Upper lobe of left lung (tissue), 6 donors: Measurements from ENCODE around the gene TMEM222. TPM values are rescaled to one million over a fixed set of nuclear protein-coding genes. Genes with fewer than 3 reads are reported as not detected.

Source experiments
- ATAC-seq, 2 donors: fragments of 200-7000 bp; cut with Tn5 transposase; one replicate each; pipeline ENCODE4 v1.9.1; 2022; ENCODE audit warnings: mild to moderate bottlenecking in 2 of 2, moderate library complexity in 2 of 2; ENCODE audit not compliant: low FRiP score in 2 of 2
- DNase-seq, 2 donors: peaks; one replicate each; pipeline ENCODE4 v3.0.0-alpha.2; 2019 to 2020
- H3K27ac ChIP-seq, 4 donors: fragments of 200-600 bp; sonication (generic); one replicate each; pipeline ENCODE4 v1.5.1; 2016 to 2019
- H3K27me3 ChIP-seq, 4 donors: fragments of 200-600 bp; sonication (generic); one replicate each; pipeline ENCODE4 v1.5.1; 2017 to 2019
- H3K36me3 ChIP-seq, 4 donors: fragments of 200-600 bp; sonication (generic); one replicate each; pipeline ENCODE4 v1.5.1; 2016 to 2019
- H3K4me1 ChIP-seq, 4 donors: fragments of 200-600 bp; sonication (generic); one replicate each; pipeline ENCODE4 v1.5.1; 2018 to 2019
- H3K4me3 ChIP-seq, 4 donors: fragments of 200-600 bp; sonication (generic); one replicate each; pipeline ENCODE4 v1.5.1; 2017 to 2019; ENCODE audit warnings: mild to moderate bottlenecking in 2 of 4, moderate library complexity in 1 of 4
- H3K9me3 ChIP-seq, 4 donors: fragments of 200-600 bp; sonication (generic); one replicate each; pipeline ENCODE4 v1.5.1; 2018 to 2019
- CTCF ChIP-seq, 6 experiments: fragments of 450-650 bp in 4 of 6; fragments of 200-600 bp in 2 of 6; sonication (generic) in 2 of 6; IDR thresholded peaks; one replicate each; pipeline ENCODE4 v1.5.1; 2016 to 2019; ENCODE audit warnings: antibody characterized with exemption in 6 of 6
- EP300 ChIP-seq, 4 donors: sonication (generic); formaldehyde crosslinking; IDR thresholded peaks; one replicate each; pipeline ENCODE4 v1.5.1; 2017; ENCODE audit warnings: antibody characterized with exemption in 4 of 4, control low read depth in 2 of 4
- POLR2A ChIP-seq, 4 donors: fragments of 450-650 bp; IDR thresholded peaks; one replicate each; pipeline ENCODE4 v1.5.1; 2016 to 2017; ENCODE audit warnings: antibody characterized with exemption in 4 of 4, mild to moderate bottlenecking in 2 of 4
- POLR2AphosphoS5 ChIP-seq, 2 donors: sonication (generic); formaldehyde crosslinking; IDR thresholded peaks; one replicate each; pipeline ENCODE4 v1.5.1; 2017; ENCODE audit warnings: antibody characterized with exemption in 2 of 2
- WGBS, 2 donors: methylation state at CpG; one replicate each; pipeline ENCODE4 v1.1.5; 2017 to 2018; 5-methylcytosine and 5-hydroxymethylcytosine counted together
- total RNA-seq, 6 donors: library from RNA; depleted of rRNA in 4 of 6; stranded (reverse); fragments of >200 nt in 4 of 6; gene quantifications; one replicate each; pipeline versions ENCODE4 v1.1.0 to v1.2.1, GENCODE V29; 2016 to 2021
- donor health status: DM: no; HTN: no; CAD: no; lungs with moderate emphysema.
- donor health status: DM: no; HTN: yes; CAD: no; lungs with severe emphysema.

The TMEM222 gene
- total RNA-seq, 6 donors from 2014 or later = 11.5 to 43.9 (median 30.1) TPM

GRCh38 chr1:27349784-27350662 lies 28.1 kb downstream of the TMEM222 start:
- Histone ChIP-seq H3K36me3 (peaks cover under 1 to 36% (median 22%) of the 10 kb centered on the region in 4 donors), H3K9me3 (no peaks in the 10 kb centered on the region), H3K27ac (peak overlapping the region in 2 of 4 donors; percentile 23 to 69), H3K4me3 (peak overlapping the region in 3 of 4 donors; percentile 40 to 54 (median 51)), H3K27me3 (no peaks in the 10 kb centered on the region), H3K4me1 (peaks cover 19 to 33% (median 30%) of the 10 kb centered on the region in 4 donors)
- DNase-seq = peak; percentile 75 to 94
- TF ChIP-seq POLR2AphosphoS5 (IDR thresholded peaks at IDR 0.05) (no peak), EP300 (IDR thresholded peaks at IDR 0.05) (no peak), POLR2A (IDR thresholded peaks at IDR 0.05) (peak in 1 of 4 donors; percentile 21), CTCF (IDR thresholded peaks at IDR 0.05) (peak in 3 of 6 experiments; percentile 13 to 27 (median 15))
- peak; percentile 56 to 80 for ATAC-seq
- 44 to 84% methylated on average over 21 to 78 of the region's 84 CpGs for WGBS, 2 donors

- H3K27me3 ChIP-seq = no peaks in the 10 kb centered on the region
- peak overlapping the region in 1 of 4 donors; percentile 2 for H3K4me3 ChIP-seq
- 64 to 69% methylated on average over 45 to 58 of the region's 62 CpGs for WGBS, 2 donors
- peaks cover 9 to 45% (median 31%) of the 10 kb centered on the region in 4 donors for H3K36me3 ChIP-seq
- TF ChIP-seq EP300 (IDR thresholded peaks at IDR 0.05) (no peak), POLR2AphosphoS5 (IDR thresholded peaks at IDR 0.05) (no peak), POLR2A (IDR thresholded peaks at IDR 0.05) (no peak), CTCF (IDR thresholded peaks at IDR 0.05) (no peak)
- DNase-seq = peak; percentile 63 to 85
- no peaks in the 10 kb centered on the region for H3K9me3 ChIP-seq
- peaks cover 19 to 33% (median 30%) of the 10 kb centered on the region in 4 donors for H3K4me1 ChIP-seq
- peak overlapping the region in 1 of 4 donors; percentile 21 for H3K27ac ChIP-seq
- ATAC-seq = peak in 1 of 2 donors; percentile 20
Measured at GRCh38 chr1:27350663-27351540, 28.9 kb downstream of the TMEM222 start.

- peak overlapping the region in 1 of 4 donors; percentile 2 for H3K4me3 ChIP-seq
- peak overlapping the region in 1 of 4 donors; percentile 21 for H3K27ac ChIP-seq
- no peaks in the 10 kb centered on the region for H3K27me3 ChIP-seq
- peaks cover 19 to 33% (median 30%) of the 10 kb centered on the region in 4 donors for H3K4me1 ChIP-seq
- no peak for ATAC-seq
- H3K9me3 ChIP-seq = no peaks in the 10 kb centered on the region
- DNase-seq = no peak
- TF ChIP-seq CTCF (IDR thresholded peaks at IDR 0.05) (no peak), POLR2AphosphoS5 (IDR thresholded peaks at IDR 0.05) (no peak), POLR2A (IDR thresholded peaks at IDR 0.05) (no peak), EP300 (IDR thresholded peaks at IDR 0.05) (no peak)
- H3K36me3 ChIP-seq = peaks cover 9 to 52% (median 38%) of the 10 kb centered on the region in 4 donors
- 78 to 100% methylated on average over 3 to 8 of the region's 8 CpGs for WGBS, 2 donors
Measured at GRCh38 chr1:27351541-27352107, 29.7 kb downstream of the TMEM222 start.

GRCh38 chr1:27353166-27353565 lies 31.2 kb downstream of the TMEM222 start:
- WGBS, 2 donors = 92 to 94% methylated on average over 7 to 9 of the region's 13 CpGs
- H3K9me3 ChIP-seq = no peaks in the 10 kb centered on the region
- no peak for TF ChIP-seq CTCF (IDR thresholded peaks at IDR 0.05)
- TF ChIP-seq POLR2AphosphoS5 (IDR thresholded peaks at IDR 0.05) = no peak
- peaks cover 16 to 67% (median 53%) of the 10 kb centered on the region in 4 donors for H3K36me3 ChIP-seq
- H3K4me1 ChIP-seq = peaks cover 31 to 44% (median 37%) of the 10 kb centered on the region in 4 donors
- no peak overlapping the region for H3K4me3 ChIP-seq
- no peaks in the 10 kb centered on the region for H3K27me3 ChIP-seq
- peak in 1 of 2 donors; percentile 79 for DNase-seq
- ATAC-seq = no peak
- no peak overlapping the region for H3K27ac ChIP-seq
